NCI-H748 (cell line): Measurements from ENCODE around the gene LIN52.
A peak's percentile ranks its signal among the peaks of the same experiment; 100 is the strongest.
"Not testable (repeated sequence)": the region's sequence is repeated elsewhere in the genome, so short reads cannot be mapped to it uniquely, and the experiment has no call there.

Experiments
- DNase-seq: peaks from one replicate; lab custom pipeline; 2025; ENCODE audit not compliant: unreplicated experiment; lab: John Stamatoyannopoulos, UW

Gene LIN52

DNA sequence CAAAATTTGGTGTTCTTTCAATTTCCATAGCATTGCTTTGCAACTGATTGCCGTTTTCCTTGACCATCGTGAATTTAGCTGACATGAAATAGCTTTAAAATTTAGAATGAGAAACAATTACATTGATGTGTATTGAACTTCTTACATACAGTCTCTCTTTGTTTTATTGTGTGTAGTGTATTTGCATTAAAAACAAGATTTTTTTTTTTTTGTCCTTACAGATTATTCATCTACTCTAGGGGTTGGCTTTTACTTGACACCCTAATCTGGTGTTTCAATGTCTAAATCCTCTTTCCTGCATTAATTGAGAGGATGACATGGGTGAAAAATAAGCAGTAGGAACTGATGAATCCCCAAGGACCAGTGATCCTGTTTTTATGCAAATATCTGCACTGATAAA is 20.6 kb downstream of the LIN52 start:
- no peak for DNase-seq

DNA sequence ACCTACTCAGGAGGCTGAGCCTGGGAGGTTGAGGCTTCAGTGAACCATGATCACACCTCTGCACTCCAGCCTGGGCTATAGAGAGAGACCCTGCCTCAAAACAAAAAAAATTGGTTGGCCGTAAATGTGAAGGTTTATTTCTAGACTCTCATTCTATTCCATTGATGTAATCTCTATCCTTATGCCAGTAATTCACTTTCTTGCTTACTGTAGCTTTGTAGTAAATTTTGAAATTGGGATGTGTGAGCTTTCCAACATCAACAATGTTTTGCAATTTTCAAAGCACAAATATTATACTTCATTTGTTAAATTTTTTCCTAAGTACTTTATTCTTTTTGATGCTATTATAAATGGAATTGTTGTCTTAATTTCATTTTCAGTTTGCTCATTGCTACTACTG is 24.6 kb downstream of the LIN52 start:
- DNase-seq: no peak

- peak; percentile 53 for DNase-seq
Observed at GRCh38 chr14:74111395-74112216, 26.9 kb downstream of the LIN52 start.

DNA sequence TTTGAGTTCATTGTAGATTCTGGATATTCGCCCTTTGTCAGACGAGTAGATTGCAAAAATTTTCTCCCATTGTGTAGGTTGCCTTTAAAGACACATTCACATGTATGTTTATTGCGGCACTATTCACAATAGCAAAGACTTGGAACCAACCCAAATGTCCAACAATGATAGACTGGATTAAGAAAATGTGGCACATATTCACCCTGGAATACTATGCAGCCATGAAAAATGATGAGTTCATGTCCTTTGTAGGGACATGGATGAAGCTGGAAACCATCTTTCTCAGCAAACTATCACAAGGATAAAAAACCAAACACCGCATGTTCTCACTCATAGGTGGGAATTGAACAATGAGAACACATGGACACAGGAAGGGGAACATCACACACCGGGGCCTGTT is 40.7 kb downstream of the LIN52 start:
- DNase-seq: not testable (repeated sequence)

DNA sequence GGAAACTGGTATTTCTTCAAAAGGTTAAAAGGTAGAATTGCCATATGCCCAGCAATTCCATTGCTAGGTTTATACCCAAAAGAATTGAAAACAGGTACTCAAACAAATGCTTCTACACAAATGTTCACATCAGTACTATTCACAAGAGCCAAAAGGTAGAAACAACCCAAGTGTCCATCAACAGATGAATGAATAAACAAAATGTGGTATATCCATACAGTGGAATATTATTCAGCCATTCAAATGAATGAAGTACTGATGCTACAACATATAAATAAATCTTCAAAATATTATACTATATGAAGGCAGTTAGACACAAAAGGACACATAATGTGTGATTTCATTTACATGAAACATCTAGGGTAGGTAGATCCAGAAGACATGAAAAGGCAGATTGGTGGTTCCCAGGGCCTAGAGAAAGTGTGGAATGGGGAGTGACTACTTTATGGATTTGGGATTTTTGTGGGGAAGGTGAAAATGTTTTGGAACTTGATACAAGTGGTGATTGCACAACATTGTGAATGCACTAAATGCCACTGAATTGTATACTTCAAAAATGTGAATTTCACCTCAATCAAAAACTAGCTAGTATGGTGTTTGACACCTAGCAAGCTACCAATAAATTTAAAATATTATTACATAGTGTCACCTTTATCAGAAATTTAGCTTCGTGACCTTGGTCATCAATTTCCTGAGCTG is 41.7 kb downstream of the LIN52 start:
- no peak for DNase-seq

GRCh38 chr14:74127634-74128033 is 42.9 kb downstream of the LIN52 start:
- no peak for DNase-seq

DNA sequence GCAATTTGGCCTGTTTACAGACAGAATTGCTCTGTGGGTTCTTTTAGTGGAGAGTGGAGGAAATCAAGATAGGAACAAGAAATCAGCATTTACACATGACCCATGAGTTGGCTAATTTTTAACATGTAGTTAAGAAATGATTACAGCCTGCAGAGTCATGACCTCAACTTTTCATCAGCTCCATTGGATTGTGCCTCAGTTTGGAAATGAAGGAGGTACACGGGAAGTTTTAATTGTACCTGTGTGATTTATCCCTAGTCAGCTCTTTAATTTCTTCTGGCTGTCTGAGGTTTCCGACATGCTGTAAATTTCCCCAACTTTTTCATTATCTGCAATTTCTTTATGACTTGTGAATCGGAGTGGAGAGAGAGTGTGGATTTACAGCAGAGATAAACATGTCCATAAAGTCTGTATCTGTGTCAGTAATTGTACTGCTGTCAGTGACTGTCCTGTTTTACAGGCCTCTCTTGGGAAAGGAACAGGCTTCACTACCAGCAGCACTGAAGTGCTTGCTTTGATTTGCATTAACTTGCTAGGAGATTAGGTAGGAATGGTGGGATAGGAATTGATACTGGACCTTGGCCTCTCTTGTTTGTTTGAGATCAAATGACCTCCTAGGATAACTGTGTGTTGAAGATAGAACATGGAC is 49.2 kb downstream of the LIN52 start:
- DNase-seq: no peak

GRCh38 chr14:74134484-74134883 is 49.7 kb downstream of the LIN52 start:
- DNase-seq: no peak

GRCh38 chr14:74135426-74135825 is 50.7 kb downstream of the LIN52 start:
- DNase-seq: no peak

- DNase-seq: peak; percentile 69
Observed at GRCh38 chr14:74140374-74140850, 55.7 kb downstream of the LIN52 start.

DNA sequence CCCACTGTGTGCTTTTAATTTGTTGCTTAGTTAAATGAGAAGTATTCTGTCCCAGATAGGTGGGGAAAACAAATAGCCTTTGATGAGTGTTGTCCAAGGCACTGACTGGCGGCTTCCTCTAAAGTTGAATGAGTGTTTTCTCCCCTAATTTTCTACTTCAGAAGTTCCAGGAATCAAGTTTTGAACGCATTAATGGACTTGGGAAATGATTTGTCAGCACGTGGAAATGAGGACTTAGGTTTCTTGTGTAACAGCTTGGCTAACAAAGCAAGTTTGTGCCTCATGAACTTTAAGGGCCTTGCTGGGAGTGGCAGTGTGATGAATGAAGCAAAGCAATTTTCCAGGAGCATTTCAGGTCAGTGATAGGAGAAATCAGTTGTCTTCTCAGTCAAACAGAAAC is 56.9 kb downstream of the LIN52 start:
- DNase-seq: no peak

DNA sequence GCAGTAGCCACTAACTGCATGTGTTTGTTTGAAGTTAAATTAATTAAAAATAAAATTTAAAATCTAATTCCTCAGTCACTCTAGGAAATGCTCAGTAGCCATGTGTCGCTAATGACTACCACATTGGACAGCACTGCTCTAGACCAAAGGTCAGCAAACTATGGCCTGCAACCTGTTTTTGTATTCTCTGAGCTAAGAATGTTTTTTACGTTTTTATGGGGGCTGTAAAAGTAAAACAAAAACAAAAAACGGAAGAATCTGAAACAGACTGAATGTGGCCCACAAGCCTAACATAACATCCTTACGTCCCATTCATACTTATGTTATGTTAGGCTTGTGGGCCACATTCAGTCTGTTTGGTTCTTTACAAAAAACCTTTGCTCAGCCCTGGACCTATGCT is 57.8 kb downstream of the LIN52 start:
- DNase-seq: no peak

GRCh38 chr14:74144789-74145188 is 60.0 kb downstream of the LIN52 start:
- no peak for DNase-seq

- DNase-seq: no peak
Observed at GRCh38 chr14:74147571-74147970, 62.8 kb downstream of the LIN52 start.

GRCh38 chr14:74148705-74149104 is 63.9 kb downstream of the LIN52 start:
- no peak for DNase-seq

- DNase-seq: no peak
Observed at GRCh38 chr14:74155287-74155686, 70.5 kb downstream of the LIN52 start.

DNA sequence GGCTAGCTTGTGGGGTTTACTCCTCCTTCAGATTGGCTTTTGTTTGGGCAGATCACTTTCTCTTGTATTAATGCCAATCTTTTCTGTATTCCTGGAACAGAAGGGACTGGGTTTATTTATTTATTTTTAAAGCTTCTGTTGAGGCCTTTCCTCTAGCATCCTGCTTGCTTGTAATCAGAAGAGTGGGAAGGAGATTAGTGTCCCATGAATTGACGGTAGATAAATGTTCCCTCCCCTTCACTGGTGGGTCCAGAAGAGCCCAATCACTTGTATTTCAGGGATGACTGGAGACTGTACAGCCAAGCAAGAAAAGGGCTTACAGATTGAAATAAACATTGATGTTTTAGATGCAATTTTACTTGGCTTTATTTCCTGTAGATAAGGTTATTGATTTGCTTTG is 71.0 kb downstream of the LIN52 start:
- DNase-seq: no peak

- no peak for DNase-seq
Observed at GRCh38 chr14:74160763-74161162, 76.0 kb downstream of the LIN52 start.

- DNase-seq: no peak
Observed at GRCh38 chr14:74161526-74162158, 76.9 kb downstream of the LIN52 start.

- no peak for DNase-seq
Observed at GRCh38 chr14:74169906-74170305, 85.2 kb downstream of the LIN52 start.

GRCh38 chr14:74176400-74176793 is 91.6 kb downstream of the LIN52 start:
- no peak for DNase-seq
